Breast epithelium (tissue), 3 donors: ENCODE measurements around the gene RPUSD3.

Experiments
- CTCF ChIP-seq, 3 donors: fragments of 450-650 bp; IDR thresholded peaks; one replicate each; pipeline ENCODE4 v1.5.1; 2016 to 2017; ENCODE audit warnings: antibody characterized with exemption in 3 of 3, mild to moderate bottlenecking in 3 of 3, moderate library complexity in 3 of 3
- POLR2A ChIP-seq: fragments of 450-650 bp; IDR thresholded peaks from one replicate; pipeline ENCODE4 v1.6.1; 2016; ENCODE audit warnings: antibody characterized with exemption, mild to moderate bottlenecking, moderate library complexity

- TF ChIP-seq CTCF (IDR thresholded peaks at IDR 0.05) (no peak), POLR2A (no peak)
These were observed 15.8 kb upstream of the RPUSD3 start for GRCh38 chr3:9859530-9860025.
